BE2C (cell line): ENCODE results near the gene ZNF12.
A peak's percentile ranks its signal among the peaks of the same experiment; 100 is the strongest.

ENCODE experiments used
- DNase-seq: peaks from one replicate; pipeline ENCODE4 v3.0.0-alpha.2; 2020
- H3K27me3 ChIP-seq: fragments of 250-450 bp; sonication (Bioruptor Pico); 2 replicates; pipeline ENCODE4 v1.5.1; 2020; ENCODE audit warnings: mild to moderate bottlenecking
- H3K36me3 ChIP-seq: fragments of 250-450 bp; sonication (Bioruptor Pico); 2 replicates; pipeline ENCODE4 v1.5.1; 2020; ENCODE audit warnings: mild to moderate bottlenecking
- H3K4me1 ChIP-seq: fragments of 250-450 bp; sonication (Bioruptor Pico); 2 replicates; pipeline ENCODE4 v1.5.1; 2020
- H3K4me3 ChIP-seq: 2 replicates; pipeline ENCODE4 v1.5.1; 2011; ENCODE audit warnings: low read depth, low read length
- H3K9me3 ChIP-seq: fragments of 250-450 bp; sonication (Bioruptor Pico); 2 replicates; pipeline ENCODE4 v1.5.1; 2020
- CTCF ChIP-seq: IDR thresholded peaks from 2 replicates; pipeline ENCODE4 v1.5.1; 2012; ENCODE audit warnings: mild to moderate bottlenecking, low read depth, low read length

ZNF12 gene

GRCh38 chr7:6708304-6708703 is 1.6 kb upstream of the ZNF12 start:
- Histone ChIP-seq H3K4me3 (no peak overlapping the region), H3K9me3 (peaks cover 4% of the 10 kb centered on the region; the same call in 1 of the 2 replicates), H3K27me3 (no peaks in the 10 kb centered on the region), H3K36me3 (peaks cover 16% of the 10 kb centered on the region), H3K4me1 (no peaks in the 10 kb centered on the region)
- no peak for TF ChIP-seq CTCF
- no peak for DNase-seq

GRCh38 chr7:6705959-6706665 is 635 bp downstream of the ZNF12 start:
- Histone ChIP-seq H3K36me3 (peaks cover 28% of the 10 kb centered on the region), H3K9me3 (peaks cover 4% of the 10 kb centered on the region; the same call in 1 of the 2 replicates), H3K4me3 (peak overlapping the region; percentile 71), H3K4me1 (no peaks in the 10 kb centered on the region), H3K27me3 (no peaks in the 10 kb centered on the region)
- DNase-seq = peak; percentile 36
- no peak for TF ChIP-seq CTCF

GRCh38 chr7:6701860-6702259 is 4.9 kb downstream of the ZNF12 start:
- peaks cover 6% of the 10 kb centered on the region; the same call in 1 of the 2 replicates for H3K9me3 ChIP-seq
- H3K4me3 ChIP-seq = no peak overlapping the region
- H3K36me3 ChIP-seq = peaks cover 67% of the 10 kb centered on the region
- TF ChIP-seq CTCF = no peak
- H3K27me3 ChIP-seq = no peaks in the 10 kb centered on the region
- H3K4me1 ChIP-seq = no peaks in the 10 kb centered on the region
- no peak for DNase-seq

- TF ChIP-seq CTCF = no peak
- Histone ChIP-seq H3K4me1 (no peaks in the 10 kb centered on the region), H3K27me3 (no peaks in the 10 kb centered on the region), H3K9me3 (peaks cover 6% of the 10 kb centered on the region; the same call in 1 of the 2 replicates), H3K4me3 (no peak overlapping the region), H3K36me3 (peaks cover 78% of the 10 kb centered on the region)
- no peak for DNase-seq
These were observed 6.0 kb downstream of the ZNF12 start for GRCh38 chr7:6700793-6701192.

GRCh38 chr7:6691609-6692106 is 15.1 kb downstream of the ZNF12 start:
- Histone ChIP-seq H3K4me3 (no peak overlapping the region), H3K9me3 (peaks cover 15% of the 10 kb centered on the region), H3K27me3 (no peaks in the 10 kb centered on the region), H3K4me1 (no peaks in the 10 kb centered on the region), H3K36me3 (peaks cover 100% of the 10 kb centered on the region)
- TF ChIP-seq CTCF = no peak
- no peak for DNase-seq

GRCh38 chr7:6691103-6691502 is 15.6 kb downstream of the ZNF12 start:
- Histone ChIP-seq H3K36me3 (peaks cover 99% of the 10 kb centered on the region), H3K4me3 (no peak overlapping the region), H3K4me1 (no peaks in the 10 kb centered on the region), H3K9me3 (peaks cover 15% of the 10 kb centered on the region), H3K27me3 (no peaks in the 10 kb centered on the region)
- no peak for TF ChIP-seq CTCF
- no peak for DNase-seq
